LNCAP (cell line): Measurements from ENCODE around the gene MYCN.

Experiments used
- TF ChIP-seq, protein P1 (sequence below): fragments of 450-650 bp; IDR thresholded peaks from 2 replicates; pipeline ENCODE4 v1.5.1; 2017; ENCODE audit warnings: mild to moderate bottlenecking

Gene MYCN

DNA sequence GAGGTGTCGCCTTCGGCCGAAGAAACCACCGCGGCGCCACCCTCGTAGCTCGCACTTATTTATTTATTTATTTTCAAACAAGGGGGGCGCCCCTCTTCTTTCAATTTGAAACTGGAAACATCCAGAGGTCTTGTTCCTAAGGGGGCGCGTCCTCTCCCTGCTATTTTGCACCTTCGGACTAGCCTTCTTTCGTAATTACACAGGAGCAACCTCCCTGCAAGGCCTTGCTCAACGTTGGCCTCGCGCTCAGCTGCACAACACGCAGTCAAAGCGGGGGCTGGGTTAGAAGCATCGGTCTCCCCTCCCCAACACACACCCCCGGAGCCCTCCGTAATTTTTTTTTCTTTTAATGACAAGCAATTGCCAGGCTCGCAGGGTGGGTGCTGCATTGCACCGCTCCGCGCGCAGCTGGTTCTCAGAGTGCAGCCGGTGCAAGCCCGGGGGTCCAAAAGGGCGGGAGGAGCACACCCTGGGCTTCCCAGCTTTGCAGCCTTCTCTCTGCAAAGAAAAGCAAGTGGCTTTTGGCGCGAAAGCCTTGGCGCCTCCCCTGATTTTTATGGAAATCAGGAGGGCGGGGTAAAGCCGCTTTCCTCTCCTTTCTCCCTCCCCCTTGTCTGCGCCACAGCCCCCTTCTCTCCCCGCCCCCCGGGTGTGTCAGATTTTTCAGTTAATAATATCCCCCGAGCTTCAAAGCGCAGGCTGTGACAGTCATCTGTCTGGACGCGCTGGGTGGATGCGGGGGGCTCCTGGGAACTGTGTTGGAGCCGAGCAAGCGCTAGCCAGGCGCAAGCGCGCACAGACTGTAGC is at the start of gene MYCN:
Gene MYCN (plus strand): TSS at position 697 of the 807 bp plus-strand sequence. CDS start 1,515 bp downstream, outside the sequence.
- TF ChIP-seq, protein P1, sequence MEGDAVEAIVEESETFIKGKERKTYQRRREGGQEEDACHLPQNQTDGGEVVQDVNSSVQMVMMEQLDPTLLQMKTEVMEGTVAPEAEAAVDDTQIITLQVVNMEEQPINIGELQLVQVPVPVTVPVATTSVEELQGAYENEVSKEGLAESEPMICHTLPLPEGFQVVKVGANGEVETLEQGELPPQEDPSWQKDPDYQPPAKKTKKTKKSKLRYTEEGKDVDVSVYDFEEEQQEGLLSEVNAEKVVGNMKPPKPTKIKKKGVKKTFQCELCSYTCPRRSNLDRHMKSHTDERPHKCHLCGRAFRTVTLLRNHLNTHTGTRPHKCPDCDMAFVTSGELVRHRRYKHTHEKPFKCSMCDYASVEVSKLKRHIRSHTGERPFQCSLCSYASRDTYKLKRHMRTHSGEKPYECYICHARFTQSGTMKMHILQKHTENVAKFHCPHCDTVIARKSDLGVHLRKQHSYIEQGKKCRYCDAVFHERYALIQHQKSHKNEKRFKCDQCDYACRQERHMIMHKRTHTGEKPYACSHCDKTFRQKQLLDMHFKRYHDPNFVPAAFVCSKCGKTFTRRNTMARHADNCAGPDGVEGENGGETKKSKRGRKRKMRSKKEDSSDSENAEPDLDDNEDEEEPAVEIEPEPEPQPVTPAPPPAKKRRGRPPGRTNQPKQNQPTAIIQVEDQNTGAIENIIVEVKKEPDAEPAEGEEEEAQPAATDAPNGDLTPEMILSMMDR: no peak

DNA sequence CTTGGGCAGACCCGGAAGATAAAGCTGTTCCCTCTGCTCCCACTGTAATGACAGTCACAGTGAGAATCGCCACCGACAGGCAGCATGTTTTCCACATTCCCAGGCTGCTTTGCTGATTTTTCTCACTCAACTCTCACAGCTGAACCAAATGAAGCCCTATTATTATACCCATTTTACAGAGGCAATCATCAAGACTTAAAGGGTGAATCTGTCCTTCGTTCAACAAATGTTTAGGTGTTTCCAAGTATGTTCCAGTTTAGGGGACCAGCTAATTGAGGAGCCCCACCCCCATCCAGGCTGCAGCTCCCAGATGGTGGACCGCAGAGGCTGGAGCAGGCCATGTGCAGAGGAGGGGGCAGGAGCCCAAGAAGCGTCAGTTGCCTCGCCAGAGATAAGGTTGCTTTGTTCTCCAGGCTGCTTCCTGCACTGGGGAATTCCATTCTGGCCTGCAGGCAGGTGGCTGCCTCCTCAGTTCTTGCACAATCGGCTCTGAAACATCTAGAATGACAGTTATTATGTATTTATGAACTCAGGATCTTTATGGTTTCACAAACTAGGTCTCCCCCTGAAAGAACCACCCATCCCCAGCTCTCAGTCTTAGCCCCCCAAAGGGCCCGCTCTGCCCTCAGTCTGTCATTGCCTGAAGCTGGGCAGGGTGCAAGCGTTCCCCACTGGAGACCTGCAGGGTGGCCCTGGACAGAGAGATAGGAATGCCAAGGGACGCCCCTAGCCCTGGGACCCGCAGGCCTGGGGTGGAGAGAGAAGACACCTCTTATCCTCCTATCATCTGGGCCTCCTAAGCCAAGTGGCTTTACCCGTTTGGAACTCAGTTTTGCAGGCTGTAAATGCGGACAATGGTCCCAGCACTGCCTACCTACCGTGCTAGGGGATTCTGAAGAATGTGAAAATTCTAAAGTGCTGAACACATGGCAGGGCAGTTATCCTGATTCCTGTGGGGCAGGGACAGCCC is 49.1 kb upstream of the MYCN start:
- TF ChIP-seq, protein P1: no peak

DNA sequence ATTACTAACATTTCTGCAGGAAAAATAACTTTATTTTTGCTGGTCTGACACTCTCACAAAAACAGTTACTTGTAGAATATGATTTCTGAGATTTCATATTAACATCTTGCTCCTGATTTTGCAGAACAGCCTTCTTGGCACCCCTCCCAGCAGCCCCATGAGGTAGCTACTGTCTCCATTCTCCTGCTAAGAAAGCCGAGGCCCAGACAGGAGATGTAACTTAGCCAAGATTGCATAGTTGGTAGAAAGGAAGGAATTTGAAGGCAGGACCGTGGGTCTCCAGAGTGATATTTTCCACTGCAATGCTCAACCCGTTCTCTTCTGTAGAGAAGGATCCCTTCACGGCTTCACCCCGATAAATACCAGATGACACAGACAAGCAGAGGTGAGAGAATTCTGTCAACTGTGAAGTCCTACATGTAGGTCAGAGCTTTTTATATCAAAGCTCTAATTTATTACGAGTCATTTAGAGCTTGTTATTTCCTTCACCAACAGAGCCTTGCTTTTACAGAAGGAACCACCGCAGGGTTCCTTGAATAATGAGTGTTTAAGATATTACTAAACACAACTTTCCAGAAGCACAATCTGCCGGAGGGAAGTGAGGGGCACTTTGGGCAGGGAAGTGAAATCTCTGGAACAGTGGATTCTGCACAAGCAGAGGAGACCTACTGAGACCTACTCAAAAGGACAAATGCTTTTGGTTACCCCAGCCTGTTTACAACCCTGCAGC is 48.0 kb upstream of the MYCN start:
- TF ChIP-seq, protein P1: no peak

DNA sequence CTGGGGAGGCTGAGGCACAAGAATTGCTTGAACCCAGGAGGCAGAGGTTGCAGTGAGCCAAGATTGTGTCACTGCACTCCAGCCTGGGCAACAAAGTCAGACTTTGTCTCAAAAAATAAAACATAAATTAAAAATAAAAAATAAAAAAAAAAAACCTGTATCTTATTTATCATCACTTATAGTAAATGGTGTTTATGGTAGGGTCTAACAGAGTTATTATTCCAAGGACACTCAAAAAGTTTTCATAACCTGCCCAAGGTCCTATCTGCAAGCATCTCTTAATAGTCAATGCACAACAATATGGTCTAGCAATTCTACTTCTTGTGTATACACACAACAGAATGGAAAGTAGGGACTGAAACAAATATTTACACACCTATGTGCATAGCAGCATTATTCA is 47.3 kb upstream of the MYCN start:
- TF ChIP-seq, protein P1: no peak

DNA sequence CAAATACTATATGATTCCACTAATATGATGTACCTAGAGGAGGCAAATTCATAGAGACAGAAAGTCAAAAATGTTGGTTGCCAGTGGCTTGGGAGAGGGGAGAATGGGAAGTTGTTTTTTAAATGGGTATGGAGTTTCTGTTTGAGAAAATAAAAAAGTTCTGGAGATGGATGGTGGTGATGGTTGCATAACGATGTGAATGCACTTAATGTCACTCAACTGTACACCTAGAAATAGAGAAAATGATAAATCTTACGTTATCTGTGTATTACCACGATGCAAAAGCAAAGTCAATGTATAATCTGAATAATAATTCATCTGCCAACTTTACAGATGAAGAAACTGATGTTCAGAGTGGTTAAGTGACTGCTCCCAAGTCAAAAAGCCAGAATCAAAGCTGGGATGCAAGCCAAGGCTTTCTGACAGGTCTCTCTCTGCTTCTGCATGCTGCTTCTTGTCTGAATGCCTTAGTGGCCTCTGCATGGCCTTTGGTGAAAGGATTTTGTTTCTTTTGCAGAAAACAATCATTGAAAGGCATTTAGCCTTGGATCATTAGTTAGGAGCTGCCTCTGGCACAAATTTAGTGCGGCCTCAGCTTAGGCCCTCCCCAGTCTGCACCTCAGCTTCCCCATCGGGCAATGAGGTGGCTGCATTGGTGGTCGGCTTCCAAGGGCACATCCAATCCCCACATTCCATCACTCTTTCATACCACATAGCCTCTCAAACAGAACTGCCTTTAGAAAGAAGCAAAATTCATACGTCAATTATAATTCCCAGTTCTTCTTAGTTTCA is 46.5 kb upstream of the MYCN start:
- TF ChIP-seq, protein P1: no peak

DNA sequence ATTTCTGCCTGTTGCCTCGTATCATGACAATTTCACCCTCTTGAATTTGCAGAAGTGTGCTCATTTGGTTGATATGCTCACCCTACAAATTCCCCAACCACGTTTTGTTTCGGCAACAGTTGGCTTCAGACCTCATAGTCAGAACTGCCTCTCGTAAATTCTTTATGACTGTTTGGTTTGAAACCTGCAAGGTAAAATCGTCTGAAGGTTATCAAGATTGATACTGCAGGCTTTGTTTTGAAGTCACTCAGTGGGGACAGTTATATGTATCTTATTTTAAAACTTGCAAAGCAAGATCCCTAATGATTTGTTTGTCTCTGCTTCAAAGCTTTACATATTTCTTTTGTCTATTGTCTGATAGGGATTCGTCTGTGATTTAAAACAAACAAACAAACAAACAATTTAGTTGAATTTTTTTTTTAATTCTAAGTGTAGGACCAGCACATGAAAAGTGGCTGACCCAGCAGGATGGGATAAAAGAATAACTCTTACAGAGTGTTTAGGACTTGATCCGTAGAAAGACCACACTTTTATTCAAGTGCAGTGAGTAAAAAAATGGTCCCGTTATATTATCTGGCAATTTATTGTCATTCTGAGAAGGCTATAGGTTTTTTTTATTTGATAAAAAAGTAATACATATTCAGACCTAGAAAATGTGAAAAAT is 45.7 kb upstream of the MYCN start:
- TF ChIP-seq, protein P1: no peak
